ENCODE measurements around the gene NEDD4L.

GRCh38 chr18:58135183-58135641, 91.2 kb downstream of the NEDD4L start:
- TF ChIP-seq CTCF (IDR thresholded peaks at IDR 0.05) = no peak
- no peak for TF ChIP-seq POLR2A (IDR thresholded peaks at IDR 0.05)

All from testis (tissue), 2 donors.